H9 (cell line): ENCODE results near the gene PLEK. TPM values are rescaled to one million over a fixed set of nuclear protein-coding genes. Genes with fewer than 3 reads are reported as not detected.
"Not testable (repeated sequence)": the region's sequence is repeated elsewhere in the genome, so short reads cannot be mapped to it uniquely, and the experiment has no call there.

Source experiments
- DNase-seq: peaks from one replicate; pipeline ENCODE4 v3.0.0-alpha.2; 2017
- H2AFZ ChIP-seq: one replicate; pipeline ENCODE4 v1.6.1; 2013; ENCODE audit warnings: mild to moderate bottlenecking, low read length, control low read depth, moderate library complexity
- H2AK5ac ChIP-seq: 2 replicates; pipeline ENCODE4 v1.6.1; 2013; ENCODE audit warnings: low read length, control low read depth, mixed read lengths; ENCODE audit not compliant: insufficient read length
- H2BK120ac ChIP-seq: one replicate; pipeline ENCODE4 v1.6.1; 2013; ENCODE audit warnings: low read depth, mild to moderate bottlenecking, low read length, control low read depth, inconsistent platforms; ENCODE audit not compliant: poor library complexity, severe bottlenecking
- H2BK12ac ChIP-seq: 2 replicates; pipeline ENCODE4 v1.6.1; 2013; ENCODE audit warnings: low read length, control low read depth, mixed read lengths, low read depth; ENCODE audit not compliant: insufficient read length
- H2BK15ac ChIP-seq: 2 replicates; pipeline ENCODE4 v1.6.1; 2013; ENCODE audit warnings: low read depth, low read length, control low read depth
- H2BK20ac ChIP-seq: one replicate; pipeline ENCODE4 v1.6.1; 2013; ENCODE audit warnings: low read depth, mild to moderate bottlenecking, low read length, control low read depth, inconsistent platforms; ENCODE audit not compliant: poor library complexity, severe bottlenecking
- H2BK5ac ChIP-seq: 2 replicates; pipeline ENCODE4 v1.6.1; 2013; ENCODE audit warnings: low read length, control low read depth, mixed read lengths; ENCODE audit not compliant: insufficient read length
- H3K14ac ChIP-seq: 2 replicates; pipeline ENCODE4 v1.6.1; 2013; ENCODE audit warnings: low read length, control low read depth; ENCODE audit not compliant: insufficient read depth
- H3K18ac ChIP-seq: 2 replicates; pipeline ENCODE4 v1.6.1; 2013; ENCODE audit warnings: low read depth, mild to moderate bottlenecking, mixed read lengths, low read length, control low read depth; ENCODE audit not compliant: insufficient read length
- H3K23ac ChIP-seq: 2 replicates; pipeline ENCODE4 v1.6.1; 2013; ENCODE audit warnings: low read length, control low read depth, mixed read lengths, low read depth; ENCODE audit not compliant: insufficient read length
- H3K23me2 ChIP-seq: 2 replicates; pipeline ENCODE4 v1.6.1; 2013; ENCODE audit warnings: low read depth, mild to moderate bottlenecking, mixed read lengths, low read length, control low read depth; ENCODE audit not compliant: insufficient read length, poor library complexity, severe bottlenecking
- H3K27ac ChIP-seq: 2 replicates; pipeline ENCODE4 v1.5.1; 2013; ENCODE audit warnings: low read length, control low read depth, mixed read lengths, low read depth; ENCODE audit not compliant: insufficient read length
- H3K27me3 ChIP-seq: 2 replicates; pipeline ENCODE4 v1.6.1; 2013; ENCODE audit warnings: low read length, control low read depth, inconsistent platforms; ENCODE audit not compliant: insufficient read depth
- H3K4ac ChIP-seq: 2 replicates; pipeline ENCODE4 v1.6.1; 2013; ENCODE audit warnings: low read depth, mild to moderate bottlenecking, control low read depth, inconsistent platforms, low read length, moderate library complexity
- H3K4me1 ChIP-seq: 2 replicates; pipeline ENCODE4 v1.6.1; 2013; ENCODE audit warnings: low read length, control low read depth, inconsistent platforms; ENCODE audit not compliant: insufficient read depth
- H3K4me2 ChIP-seq: 2 replicates; pipeline ENCODE4 v1.6.1; 2013; ENCODE audit warnings: low read length, control low read depth, mixed read lengths; ENCODE audit not compliant: insufficient read length, insufficient read depth
- H3K56ac ChIP-seq: 2 replicates; pipeline ENCODE4 v1.6.1; 2013; ENCODE audit warnings: low read depth, mild to moderate bottlenecking, mixed read lengths, low read length, control low read depth; ENCODE audit not compliant: insufficient read length
- H3K79me1 ChIP-seq: 2 replicates; pipeline ENCODE4 v1.6.1; 2013; ENCODE audit warnings: low read depth, mild to moderate bottlenecking, moderate library complexity, low read length, control low read depth, inconsistent platforms; ENCODE audit not compliant: insufficient read depth, poor library complexity, severe bottlenecking
- H3K79me2 ChIP-seq: 2 replicates; pipeline ENCODE4 v1.6.1; 2013; ENCODE audit warnings: low read length, control low read depth, inconsistent platforms; ENCODE audit not compliant: insufficient read depth
- H3K9ac ChIP-seq: 2 replicates; pipeline ENCODE4 v1.6.1; 2013; ENCODE audit warnings: low read length, control low read depth, mixed read lengths; ENCODE audit not compliant: insufficient read length; ENCODE audit errors: extremely low read depth
- H3K9me3 ChIP-seq: one replicate; pipeline ENCODE4 v1.6.1; 2013; ENCODE audit warnings: low read depth, low read length, inconsistent platforms; ENCODE audit not compliant: control insufficient read depth
- H3T11ph ChIP-seq: one replicate; pipeline ENCODE4 v1.6.1; 2013; ENCODE audit warnings: mild to moderate bottlenecking, low read length, control low read depth, inconsistent platforms
- H4K20me1 ChIP-seq: one replicate; pipeline ENCODE4 v1.6.1; 2013; ENCODE audit not compliant: control insufficient read depth, insufficient read length, insufficient read depth
- H4K5ac ChIP-seq: 2 replicates; pipeline ENCODE4 v1.6.1; 2013; ENCODE audit warnings: low read depth, mild to moderate bottlenecking, mixed read lengths, low read length, control low read depth; ENCODE audit not compliant: insufficient read length
- H4K8ac ChIP-seq: replicated peaks from 2 replicates; pipeline ENCODE4 v1.6.1; 2013; ENCODE audit warnings: low read length, control low read depth, mixed read lengths, low read depth; ENCODE audit not compliant: insufficient read length
- H4K91ac ChIP-seq: 2 replicates; pipeline ENCODE4 v1.6.1; 2013; ENCODE audit warnings: low read depth, mild to moderate bottlenecking, moderate library complexity, mixed read lengths, low read length, control low read depth; ENCODE audit not compliant: insufficient read length
- H3K27ac Mint-ChIP-seq, 3 experiments: 2 replicates in 2 of 3; 3 replicates in 1 of 3; pipeline ENCODE4 v1.8.0; 2020 to 2021; ENCODE audit warnings: mixed read lengths in 3 of 3, mild to moderate bottlenecking in 1 of 3, moderate library complexity in 1 of 3
- H3K27me3 Mint-ChIP-seq: 2 replicates; pipeline ENCODE4 v1.8.0; 2021; ENCODE audit warnings: low read depth, mild to moderate bottlenecking, moderate library complexity, mixed read lengths
- H3K36me3 Mint-ChIP-seq, 3 experiments: 2 replicates in 2 of 3; 3 replicates in 1 of 3; pipeline ENCODE4 v1.8.0; 2020 to 2021; ENCODE audit warnings: low read depth in 3 of 3, mixed read lengths in 3 of 3; ENCODE audit not compliant: insufficient read depth in 1 of 3
- H3K4me1 Mint-ChIP-seq, 2 experiments: 2 replicates each; pipeline ENCODE4 v1.8.0; 2020; ENCODE audit warnings: mixed read lengths in 2 of 2
- H3K4me3 Mint-ChIP-seq, 2 experiments: 2 replicates in 1 of 2; 3 replicates in 1 of 2; pipeline ENCODE4 v1.8.0; 2020 to 2021; ENCODE audit warnings: mild to moderate bottlenecking in 2 of 2, mixed read lengths in 2 of 2, moderate library complexity in 1 of 2
- H3K9me3 Mint-ChIP-seq, 2 experiments: 2 replicates in 1 of 2; 3 replicates in 1 of 2; pipeline ENCODE4 v1.8.0; 2020; ENCODE audit warnings: mild to moderate bottlenecking in 2 of 2, mixed read lengths in 2 of 2, moderate library complexity in 1 of 2
- WGBS: extraction: QIAGEN DNeasy Blood & Tissue Kit; methylation state at CpG from one replicate; pipeline ENCODE4 v1.1.7; 2013; ENCODE audit warnings: missing lambda C conversion rate, low lambda C conversion rate, mixed read lengths; ENCODE audit not compliant: insufficient read length; ENCODE audit errors: extremely low coverage; 5-methylcytosine and 5-hydroxymethylcytosine counted together
- total RNA-seq: library from RNA; stranded (reverse); gene quantifications from 2 replicates; pipeline ENCODE4 v1.2.1, GENCODE V29; 2021
- TF ChIP-seq, protein P1 (sequence below): fragments of 200-600 bp; sonication (generic); conservative IDR thresholded peaks from 3 replicates; pipeline ENCODE4 v1.8.0; 2021; ENCODE audit warnings: antibody characterized with exemption, mild to moderate bottlenecking

PLEK gene
- total RNA-seq, 1 experiment from 2014 or later: not detected

DNA sequence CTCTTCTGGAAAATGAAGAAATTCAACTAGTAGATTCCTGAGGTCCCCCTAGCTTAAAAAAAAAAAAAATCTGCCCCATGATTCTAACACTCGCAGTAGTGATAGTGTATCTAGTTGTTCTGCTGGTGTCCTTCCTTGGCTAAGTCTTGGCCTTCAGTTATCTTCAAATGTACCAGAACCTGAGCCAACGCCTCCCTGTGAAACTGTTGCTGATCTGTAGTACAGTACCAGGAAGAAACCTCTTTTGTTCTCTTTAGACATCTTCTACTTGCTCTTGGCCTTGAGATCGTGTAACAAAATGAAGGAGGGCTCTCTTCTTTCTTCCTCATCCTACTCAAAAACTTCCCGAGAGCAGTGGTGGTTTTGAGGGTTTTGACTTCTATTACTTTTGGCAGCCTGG, 31.0 kb downstream of the PLEK start:
- H2BK12ac ChIP-seq: no peak overlapping the region
- no peaks in the 10 kb centered on the region for H3K23me2 ChIP-seq
- Mint-ChIP-seq H3K27ac (no peak overlapping the region), H3K9me3 (peaks cover 2 to 13% of the 10 kb centered on the region in 2 experiments; a peak in 3 of 5 replicates), H3K27me3 (peaks cover 9% of the 10 kb centered on the region), H3K4me1 (no peaks in the 10 kb centered on the region), H3K36me3 (no peaks in the 10 kb centered on the region), H3K4me3 (no peak overlapping the region)
- no peaks in the 10 kb centered on the region for H3K9me3 ChIP-seq
- TF ChIP-seq, protein P1, sequence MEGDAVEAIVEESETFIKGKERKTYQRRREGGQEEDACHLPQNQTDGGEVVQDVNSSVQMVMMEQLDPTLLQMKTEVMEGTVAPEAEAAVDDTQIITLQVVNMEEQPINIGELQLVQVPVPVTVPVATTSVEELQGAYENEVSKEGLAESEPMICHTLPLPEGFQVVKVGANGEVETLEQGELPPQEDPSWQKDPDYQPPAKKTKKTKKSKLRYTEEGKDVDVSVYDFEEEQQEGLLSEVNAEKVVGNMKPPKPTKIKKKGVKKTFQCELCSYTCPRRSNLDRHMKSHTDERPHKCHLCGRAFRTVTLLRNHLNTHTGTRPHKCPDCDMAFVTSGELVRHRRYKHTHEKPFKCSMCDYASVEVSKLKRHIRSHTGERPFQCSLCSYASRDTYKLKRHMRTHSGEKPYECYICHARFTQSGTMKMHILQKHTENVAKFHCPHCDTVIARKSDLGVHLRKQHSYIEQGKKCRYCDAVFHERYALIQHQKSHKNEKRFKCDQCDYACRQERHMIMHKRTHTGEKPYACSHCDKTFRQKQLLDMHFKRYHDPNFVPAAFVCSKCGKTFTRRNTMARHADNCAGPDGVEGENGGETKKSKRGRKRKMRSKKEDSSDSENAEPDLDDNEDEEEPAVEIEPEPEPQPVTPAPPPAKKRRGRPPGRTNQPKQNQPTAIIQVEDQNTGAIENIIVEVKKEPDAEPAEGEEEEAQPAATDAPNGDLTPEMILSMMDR: no peak
- WGBS: no CpG with 5 or more reads among the region's 4 CpGs
- H2AK5ac ChIP-seq: no peak overlapping the region
- H3K23ac ChIP-seq: no peak overlapping the region
- H3K27ac ChIP-seq: no peak overlapping the region
- H2BK120ac ChIP-seq: no peak overlapping the region
- no peaks in the 10 kb centered on the region for H3K27me3 ChIP-seq
- no peak overlapping the region for H4K8ac ChIP-seq
- no peak overlapping the region for H3K9ac ChIP-seq
- no peak for DNase-seq
- H3K79me2 ChIP-seq: no peaks in the 10 kb centered on the region
- no peak overlapping the region for H4K5ac ChIP-seq
- H3K56ac ChIP-seq: no peak overlapping the region
- H4K20me1 ChIP-seq: no peaks in the 10 kb centered on the region
- H2BK15ac ChIP-seq: no peak overlapping the region
- no peaks in the 10 kb centered on the region for H3K4me1 ChIP-seq
- H4K91ac ChIP-seq: no peak overlapping the region
- no peak overlapping the region for H3K18ac ChIP-seq
- H2BK20ac ChIP-seq: no peak overlapping the region
- H3K14ac ChIP-seq: no peak overlapping the region
- H2BK5ac ChIP-seq: no peak overlapping the region
- H3K4ac ChIP-seq: no peak overlapping the region
- no peak overlapping the region for H3T11ph ChIP-seq
- H2AFZ ChIP-seq: no peak overlapping the region
- no peak overlapping the region for H3K4me2 ChIP-seq
- no peaks in the 10 kb centered on the region for H3K79me1 ChIP-seq

DNA sequence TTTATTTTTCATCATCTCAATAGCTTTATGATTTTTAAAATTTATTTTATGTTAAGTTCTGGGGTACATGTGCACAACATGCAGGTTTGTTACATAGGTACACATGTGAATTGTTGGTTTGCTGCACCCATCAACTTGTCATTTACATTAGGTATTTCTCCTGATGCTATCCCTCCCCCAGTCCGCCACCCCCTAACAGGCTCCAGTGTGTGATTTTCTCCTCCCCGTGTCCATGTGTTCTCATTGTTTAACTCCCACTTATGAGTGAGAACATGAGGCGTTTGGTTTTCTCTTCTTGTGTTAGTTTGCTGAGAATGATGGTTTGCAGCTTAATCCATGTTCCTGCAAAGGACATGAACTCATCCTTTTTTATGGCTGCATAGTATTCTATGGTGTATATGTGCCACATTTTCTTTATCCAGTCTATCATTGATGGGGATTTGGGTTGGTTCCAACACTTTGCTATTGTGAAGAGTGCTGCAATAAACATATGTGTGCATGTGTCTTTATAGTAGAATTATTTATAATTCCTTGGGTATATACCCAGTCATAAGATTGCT, 32.7 kb downstream of the PLEK start:
- H3K27me3 ChIP-seq, DNase-seq, H3K23me2 ChIP-seq, H4K8ac ChIP-seq, H3K27ac Mint-ChIP-seq, H3K56ac ChIP-seq, H2BK5ac ChIP-seq, H2BK12ac ChIP-seq, H3K79me2 ChIP-seq, H2BK20ac ChIP-seq, H3K4me2 ChIP-seq, H4K20me1 ChIP-seq, H3K4me3 Mint-ChIP-seq, H2AFZ ChIP-seq, H3K36me3 Mint-ChIP-seq, H4K91ac ChIP-seq, H3K9ac ChIP-seq, H3K79me1 ChIP-seq, H3T11ph ChIP-seq, H3K14ac ChIP-seq, H2BK120ac ChIP-seq, H3K23ac ChIP-seq, H3K27ac ChIP-seq, H3K18ac ChIP-seq, H4K5ac ChIP-seq, H3K4ac ChIP-seq, H3K4me1 Mint-ChIP-seq, H3K4me1 ChIP-seq, H2BK15ac ChIP-seq, H2AK5ac ChIP-seq, H3K9me3 ChIP-seq: not testable (repeated sequence)
- WGBS: no CpG with 5 or more reads among the region's 3 CpGs
- H3K9me3 Mint-ChIP-seq: peaks cover 2 to 13% of the 10 kb centered on the region in 2 experiments; a peak in 3 of 5 replicates
- peaks cover 15% of the 10 kb centered on the region for H3K27me3 Mint-ChIP-seq
